ENCODE data around the gene NCAPD2.
"Not testable (repeated sequence)": the region's sequence is repeated elsewhere in the genome, so short reads cannot be mapped to it uniquely, and the experiment has no call there.

Gene NCAPD2

DNA sequence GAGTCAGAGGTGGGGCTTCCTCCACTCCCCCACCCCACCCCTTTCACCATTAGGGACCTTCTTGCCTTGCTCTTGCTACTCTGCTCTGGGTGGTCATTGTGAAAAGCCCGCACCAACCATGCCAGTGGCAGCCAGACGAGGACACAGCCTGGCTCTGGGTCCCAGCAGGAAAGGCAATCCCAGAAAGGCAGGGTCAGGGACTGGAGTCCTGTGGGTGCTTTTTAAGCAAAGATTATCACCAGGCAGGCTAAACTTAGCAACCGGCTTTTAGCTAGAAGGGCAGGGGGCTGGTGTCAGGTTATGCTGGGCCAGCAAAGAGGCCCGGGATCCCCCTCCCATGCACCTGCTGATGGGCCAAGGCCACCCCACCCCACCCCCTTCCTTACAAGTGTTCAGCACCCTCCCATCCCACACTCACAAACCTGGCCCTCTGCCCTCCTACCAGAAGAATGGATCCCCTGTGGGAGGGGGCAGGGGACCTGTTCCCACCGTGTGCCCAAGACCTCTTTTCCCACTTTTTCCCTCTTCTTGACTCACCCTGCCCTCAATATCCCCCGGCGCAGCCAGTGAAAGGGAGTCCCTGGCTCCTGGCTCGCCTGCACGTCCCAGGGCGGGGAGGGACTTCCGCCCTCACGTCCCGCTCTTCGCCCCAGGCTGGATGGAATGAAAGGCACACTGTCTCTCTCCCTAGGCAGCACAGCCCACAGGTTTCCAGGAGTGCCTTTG, 39.2 kb downstream of the NCAPD2 start:
- peak; percentile 2 for ATAC-seq
- peaks cover 55% of the 10 kb centered on the region for H3K4me1 Mint-ChIP-seq
- peak overlapping the region; percentile 92 for H3K4me3 Mint-ChIP-seq
- no peaks in the 10 kb centered on the region for H3K27me3 Mint-ChIP-seq
- H3K36me3 Mint-ChIP-seq: peaks cover 72% of the 10 kb centered on the region
- peak overlapping the region; percentile 98 for H3K27ac Mint-ChIP-seq
- H3K9me3 Mint-ChIP-seq: no peaks in the 10 kb centered on the region

DNA sequence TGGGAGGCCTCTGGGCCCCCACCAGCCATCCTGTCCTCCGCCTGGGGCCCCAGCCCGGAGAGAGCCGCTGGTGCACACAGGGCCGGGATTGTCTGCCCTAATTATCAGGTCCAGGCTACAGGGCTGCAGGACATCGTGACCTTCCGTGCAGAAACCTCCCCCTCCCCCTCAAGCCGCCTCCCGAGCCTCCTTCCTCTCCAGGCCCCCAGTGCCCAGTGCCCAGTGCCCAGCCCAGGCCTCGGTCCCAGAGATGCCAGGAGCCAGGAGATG, 39.7 kb downstream of the NCAPD2 start:
- peak; percentile 17 for ATAC-seq
- Mint-ChIP-seq H3K27me3 (no peaks in the 10 kb centered on the region), H3K4me1 (peaks cover 60% of the 10 kb centered on the region), H3K4me3 (peak overlapping the region; percentile 92), H3K9me3 (no peaks in the 10 kb centered on the region), H3K27ac (peak overlapping the region; percentile 98), H3K36me3 (peaks cover 69% of the 10 kb centered on the region)

DNA sequence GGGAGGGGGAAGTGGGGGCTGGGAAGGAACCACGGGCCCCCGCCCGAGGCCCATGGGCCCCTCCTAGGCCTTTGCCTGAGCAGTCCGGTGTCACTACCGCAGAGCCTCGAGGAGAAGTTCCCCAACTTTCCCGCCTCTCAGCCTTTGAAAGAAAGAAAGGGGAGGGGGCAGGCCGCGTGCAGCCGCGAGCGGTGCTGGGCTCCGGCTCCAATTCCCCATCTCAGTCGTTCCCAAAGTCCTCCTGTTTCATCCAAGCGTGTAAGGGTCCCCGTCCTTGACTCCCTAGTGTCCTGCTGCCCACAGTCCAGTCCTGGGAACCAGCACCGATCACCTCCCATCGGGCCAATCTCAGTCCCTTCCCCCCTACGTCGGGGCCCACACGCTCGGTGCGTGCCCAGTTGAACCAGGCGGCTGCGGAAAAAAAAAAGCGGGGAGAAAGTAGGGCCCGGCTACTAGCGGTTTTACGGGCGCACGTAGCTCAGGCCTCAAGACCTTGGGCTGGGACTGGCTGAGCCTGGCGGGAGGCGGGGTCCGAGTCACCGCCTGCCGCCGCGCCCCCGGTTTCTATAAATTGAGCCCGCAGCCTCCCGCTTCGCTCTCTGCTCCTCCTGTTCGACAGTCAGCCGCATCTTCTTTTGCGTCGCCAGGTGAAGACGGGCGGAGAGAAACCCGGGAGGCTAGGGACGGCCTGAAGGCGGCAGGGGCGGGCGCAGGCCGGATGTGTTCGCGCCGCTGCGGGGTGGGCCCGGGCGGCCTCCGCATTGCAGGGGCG, 40.2 kb downstream of the NCAPD2 start, which contains the start of gene GAPDH:
GAPDH (plus strand) TSS at position 595 of the 772 bp plus-strand sequence. CDS start 316 bp downstream, outside the sequence.
- Mint-ChIP-seq H3K27me3 (no peaks in the 10 kb centered on the region), H3K4me1 (peaks cover 66% of the 10 kb centered on the region), H3K9me3 (no peaks in the 10 kb centered on the region), H3K36me3 (peaks cover 63% of the 10 kb centered on the region), H3K27ac (peak within 1 kb of the TSS; percentile 98), H3K4me3 (peak within 1 kb of the TSS; percentile 92)
- peak; percentile 85 for ATAC-seq

DNA sequence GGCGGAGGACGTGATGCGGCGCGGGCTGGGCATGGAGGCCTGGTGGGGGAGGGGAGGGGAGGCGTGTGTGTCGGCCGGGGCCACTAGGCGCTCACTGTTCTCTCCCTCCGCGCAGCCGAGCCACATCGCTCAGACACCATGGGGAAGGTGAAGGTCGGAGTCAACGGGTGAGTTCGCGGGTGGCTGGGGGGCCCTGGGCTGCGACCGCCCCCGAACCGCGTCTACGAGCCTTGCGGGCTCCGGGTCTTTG, 40.7 kb downstream of the NCAPD2 start:
- H3K27ac Mint-ChIP-seq: peak overlapping the region; percentile 98
- no peaks in the 10 kb centered on the region for H3K27me3 Mint-ChIP-seq

DNA sequence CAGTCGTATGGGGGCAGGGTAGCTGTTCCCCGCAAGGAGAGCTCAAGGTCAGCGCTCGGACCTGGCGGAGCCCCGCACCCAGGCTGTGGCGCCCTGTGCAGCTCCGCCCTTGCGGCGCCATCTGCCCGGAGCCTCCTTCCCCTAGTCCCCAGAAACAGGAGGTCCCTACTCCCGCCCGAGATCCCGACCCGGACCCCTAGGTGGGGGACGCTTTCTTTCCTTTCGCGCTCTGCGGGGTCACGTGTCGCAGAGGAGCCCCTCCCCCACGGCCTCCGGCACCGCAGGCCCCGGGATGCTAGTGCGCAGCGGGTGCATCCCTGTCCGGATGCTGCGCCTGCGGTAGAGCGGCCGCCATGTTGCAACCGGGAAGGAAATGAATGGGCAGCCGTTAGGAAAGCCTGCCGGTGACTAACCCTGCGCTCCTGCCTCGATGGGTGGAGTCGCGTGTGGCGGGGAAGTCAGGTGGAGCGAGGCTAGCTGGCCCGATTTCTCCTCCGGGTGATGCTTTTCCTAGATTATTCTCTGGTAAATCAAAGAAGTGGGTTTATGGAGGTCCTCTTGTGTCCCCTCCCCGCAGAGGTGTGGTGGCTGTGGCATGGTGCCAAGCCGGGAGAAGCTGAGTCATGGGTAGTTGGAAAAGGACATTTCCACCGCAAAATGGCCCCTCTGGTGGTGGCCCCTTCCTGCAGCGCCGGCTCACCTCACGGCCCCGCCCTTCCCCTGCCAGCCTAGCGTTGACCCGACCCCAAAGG, 41.2 kb downstream of the NCAPD2 start:
- Mint-ChIP-seq H3K9me3 (no peaks in the 10 kb centered on the region), H3K36me3 (peaks cover 61% of the 10 kb centered on the region), H3K27me3 (no peaks in the 10 kb centered on the region), H3K4me1 (peaks cover 76% of the 10 kb centered on the region), H3K4me3 (peak overlapping the region; percentile 92), H3K27ac (peak overlapping the region; percentile 98)
- ATAC-seq: peak; percentile 34

More for the DNA sequence above, 40.7 kb downstream of the NCAPD2 start:
- H3K4me3 Mint-ChIP-seq: peak overlapping the region; percentile 92
- peaks cover 71% of the 10 kb centered on the region for H3K4me1 Mint-ChIP-seq
- ATAC-seq: no peak
- H3K9me3 Mint-ChIP-seq: no peaks in the 10 kb centered on the region
- H3K36me3 Mint-ChIP-seq: peaks cover 61% of the 10 kb centered on the region

DNA sequence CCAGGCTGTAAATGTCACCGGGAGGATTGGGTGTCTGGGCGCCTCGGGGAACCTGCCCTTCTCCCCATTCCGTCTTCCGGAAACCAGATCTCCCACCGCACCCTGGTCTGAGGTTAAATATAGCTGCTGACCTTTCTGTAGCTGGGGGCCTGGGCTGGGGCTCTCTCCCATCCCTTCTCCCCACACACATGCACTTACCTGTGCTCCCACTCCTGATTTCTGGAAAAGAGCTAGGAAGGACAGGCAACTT, 41.7 kb downstream of the NCAPD2 start:
- H3K4me3 Mint-ChIP-seq: peak overlapping the region; percentile 92
- peaks cover 81% of the 10 kb centered on the region for H3K4me1 Mint-ChIP-seq
- H3K27ac Mint-ChIP-seq: peak overlapping the region; percentile 98
- no peak for ATAC-seq
- H3K27me3 Mint-ChIP-seq: no peaks in the 10 kb centered on the region
- H3K9me3 Mint-ChIP-seq: no peaks in the 10 kb centered on the region
- peaks cover 60% of the 10 kb centered on the region for H3K36me3 Mint-ChIP-seq

DNA sequence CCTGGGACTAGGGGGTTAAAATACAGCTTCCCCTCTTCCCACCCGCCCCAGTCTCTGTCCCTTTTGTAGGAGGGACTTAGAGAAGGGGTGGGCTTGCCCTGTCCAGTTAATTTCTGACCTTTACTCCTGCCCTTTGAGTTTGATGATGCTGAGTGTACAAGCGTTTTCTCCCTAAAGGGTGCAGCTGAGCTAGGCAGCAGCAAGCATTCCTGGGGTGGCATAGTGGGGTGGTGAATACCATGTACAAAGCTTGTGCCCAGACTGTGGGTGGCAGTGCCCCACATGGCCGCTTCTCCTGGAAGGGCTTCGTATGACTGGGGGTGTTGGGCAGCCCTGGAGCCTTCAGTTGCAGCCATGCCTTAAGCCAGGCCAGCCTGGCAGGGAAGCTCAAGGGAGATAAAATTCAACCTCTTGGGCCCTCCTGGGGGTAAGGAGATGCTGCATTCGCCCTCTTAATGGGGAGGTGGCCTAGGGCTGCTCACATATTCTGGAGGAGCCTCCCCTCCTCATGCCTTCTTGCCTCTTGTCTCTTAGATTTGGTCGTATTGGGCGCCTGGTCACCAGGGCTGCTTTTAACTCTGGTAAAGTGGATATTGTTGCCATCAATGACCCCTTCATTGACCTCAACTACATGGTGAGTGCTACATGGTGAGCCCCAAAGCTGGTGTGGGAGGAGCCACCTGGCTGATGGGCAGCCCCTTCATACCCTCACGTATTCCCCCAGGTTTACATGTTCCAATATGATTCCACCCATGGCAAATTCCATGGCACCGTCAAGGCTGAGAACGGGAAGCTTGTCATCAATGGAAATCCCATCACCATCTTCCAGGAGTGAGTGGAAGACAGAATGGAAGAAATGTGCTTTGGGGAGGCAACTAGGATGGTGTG, 42.3 kb downstream of the NCAPD2 start:
- no peaks in the 10 kb centered on the region for H3K27me3 Mint-ChIP-seq
- no peaks in the 10 kb centered on the region for H3K9me3 Mint-ChIP-seq
- ATAC-seq: no peak
- H3K4me1 Mint-ChIP-seq: peaks cover 84% of the 10 kb centered on the region
- H3K4me3 Mint-ChIP-seq: peak overlapping the region; percentile 92
- H3K36me3 Mint-ChIP-seq: peaks cover 54% of the 10 kb centered on the region
- H3K27ac Mint-ChIP-seq: peak overlapping the region; percentile 98

DNA sequence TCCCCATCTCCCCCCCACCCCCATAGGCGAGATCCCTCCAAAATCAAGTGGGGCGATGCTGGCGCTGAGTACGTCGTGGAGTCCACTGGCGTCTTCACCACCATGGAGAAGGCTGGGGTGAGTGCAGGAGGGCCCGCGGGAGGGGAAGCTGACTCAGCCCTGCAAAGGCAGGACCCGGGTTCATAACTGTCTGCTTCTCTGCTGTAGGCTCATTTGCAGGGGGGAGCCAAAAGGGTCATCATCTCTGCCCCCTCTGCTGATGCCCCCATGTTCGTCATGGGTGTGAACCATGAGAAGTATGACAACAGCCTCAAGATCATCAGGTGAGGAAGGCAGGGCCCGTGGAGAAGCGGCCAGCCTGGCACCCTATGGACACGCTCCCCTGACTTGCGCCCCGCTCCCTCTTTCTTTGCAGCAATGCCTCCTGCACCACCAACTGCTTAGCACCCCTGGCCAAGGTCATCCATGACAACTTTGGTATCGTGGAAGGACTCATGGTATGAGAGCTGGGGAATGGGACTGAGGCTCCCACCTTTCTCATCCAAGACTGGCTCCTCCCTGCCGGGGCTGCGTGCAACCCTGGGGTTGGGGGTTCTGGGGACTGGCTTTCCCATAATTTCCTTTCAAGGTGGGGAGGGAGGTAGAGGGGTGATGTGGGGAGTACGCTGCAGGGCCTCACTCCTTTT, 43.1 kb downstream of the NCAPD2 start:
- peaks cover 52% of the 10 kb centered on the region for H3K36me3 Mint-ChIP-seq
- no peaks in the 10 kb centered on the region for H3K9me3 Mint-ChIP-seq
- H3K4me3 Mint-ChIP-seq: peak overlapping the region; percentile 92
- no peak for ATAC-seq
- H3K27me3 Mint-ChIP-seq: no peaks in the 10 kb centered on the region
- H3K27ac Mint-ChIP-seq: peak overlapping the region; percentile 98
- peaks cover 80% of the 10 kb centered on the region for H3K4me1 Mint-ChIP-seq

DNA sequence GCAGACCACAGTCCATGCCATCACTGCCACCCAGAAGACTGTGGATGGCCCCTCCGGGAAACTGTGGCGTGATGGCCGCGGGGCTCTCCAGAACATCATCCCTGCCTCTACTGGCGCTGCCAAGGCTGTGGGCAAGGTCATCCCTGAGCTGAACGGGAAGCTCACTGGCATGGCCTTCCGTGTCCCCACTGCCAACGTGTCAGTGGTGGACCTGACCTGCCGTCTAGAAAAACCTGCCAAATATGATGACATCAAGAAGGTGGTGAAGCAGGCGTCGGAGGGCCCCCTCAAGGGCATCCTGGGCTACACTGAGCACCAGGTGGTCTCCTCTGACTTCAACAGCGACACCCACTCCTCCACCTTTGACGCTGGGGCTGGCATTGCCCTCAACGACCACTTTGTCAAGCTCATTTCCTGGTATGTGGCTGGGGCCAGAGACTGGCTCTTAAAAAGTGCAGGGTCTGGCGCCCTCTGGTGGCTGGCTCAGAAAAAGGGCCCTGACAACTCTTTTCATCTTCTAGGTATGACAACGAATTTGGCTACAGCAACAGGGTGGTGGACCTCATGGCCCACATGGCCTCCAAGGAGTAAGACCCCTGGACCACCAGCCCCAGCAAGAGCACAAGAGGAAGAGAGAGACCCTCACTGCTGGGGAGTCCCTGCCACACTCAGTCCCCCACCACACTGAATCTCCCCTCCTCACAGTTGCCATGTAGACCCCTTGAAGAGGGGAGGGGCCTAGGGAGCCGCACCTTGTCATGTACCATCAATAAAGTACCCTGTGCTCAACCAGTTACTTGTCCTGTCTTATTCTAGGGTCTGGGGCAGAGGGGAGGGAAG, 43.9 kb downstream of the NCAPD2 start:
- Mint-ChIP-seq H3K27ac (peak overlapping the region; percentile 98), H3K4me1 (peaks cover 73% of the 10 kb centered on the region), H3K4me3 (peak overlapping the region; percentile 32), H3K36me3 (peaks cover 52% of the 10 kb centered on the region)
- H3K9me3 Mint-ChIP-seq, H3K27me3 Mint-ChIP-seq, ATAC-seq: not testable (repeated sequence)

DNA sequence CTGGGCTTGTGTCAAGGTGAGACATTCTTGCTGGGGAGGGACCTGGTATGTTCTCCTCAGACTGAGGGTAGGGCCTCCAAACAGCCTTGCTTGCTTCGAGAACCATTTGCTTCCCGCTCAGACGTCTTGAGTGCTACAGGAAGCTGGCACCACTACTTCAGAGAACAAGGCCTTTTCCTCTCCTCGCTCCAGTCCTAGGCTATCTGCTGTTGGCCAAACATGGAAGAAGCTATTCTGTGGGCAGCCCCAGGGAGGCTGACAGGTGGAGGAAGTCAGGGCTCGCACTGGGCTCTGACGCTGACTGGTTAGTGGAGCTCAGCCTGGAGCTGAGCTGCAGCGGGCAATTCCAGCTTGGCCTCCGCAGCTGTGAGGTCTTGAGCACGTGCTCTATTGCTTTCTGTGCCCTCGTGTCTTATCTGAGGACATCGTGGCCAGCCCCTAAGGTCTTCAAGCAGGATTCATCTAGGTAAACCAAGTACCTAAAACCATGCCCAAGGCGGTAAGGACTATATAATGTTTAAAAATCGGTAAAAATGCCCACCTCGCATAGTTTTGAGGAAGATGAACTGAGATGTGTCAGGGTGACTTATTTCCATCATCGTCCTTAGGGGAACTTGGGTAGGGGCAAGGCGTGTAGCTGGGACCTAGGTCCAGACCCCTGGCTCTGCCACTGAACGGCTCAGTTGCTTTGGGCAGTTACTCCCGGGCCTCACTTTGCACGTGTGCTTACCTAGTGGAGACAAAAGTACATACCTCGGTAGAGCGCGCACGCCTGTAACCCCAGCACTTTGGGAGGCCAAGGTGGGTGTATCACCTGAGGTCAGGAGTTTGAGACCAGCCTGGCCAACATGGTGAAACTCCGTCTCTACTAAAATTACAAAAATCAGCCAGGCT, 44.8 kb downstream of the NCAPD2 start:
- Mint-ChIP-seq H3K9me3 (no peaks in the 10 kb centered on the region), H3K27me3 (no peaks in the 10 kb centered on the region), H3K4me3 (no peak overlapping the region), H3K27ac (peak overlapping the region; percentile 98), H3K36me3 (peaks cover 52% of the 10 kb centered on the region), H3K4me1 (peaks cover 64% of the 10 kb centered on the region)
- ATAC-seq: no peak

DNA sequence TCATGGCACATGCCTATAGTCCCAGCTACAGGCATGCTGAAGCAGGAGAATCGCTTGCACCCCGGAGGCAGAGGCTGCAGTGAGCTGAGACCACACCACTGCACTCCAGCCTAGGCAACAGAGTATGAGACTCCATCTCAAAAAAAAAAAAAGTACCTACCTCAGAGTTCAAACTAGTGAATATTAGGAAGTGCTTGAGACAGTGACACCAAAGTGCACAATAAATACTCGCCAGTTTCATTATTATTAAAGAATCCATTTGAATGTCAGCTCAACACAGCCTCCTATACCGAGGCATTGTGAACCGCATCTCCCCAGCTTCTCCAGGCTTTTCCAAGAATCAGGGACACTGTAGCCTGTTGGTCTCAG, 45.4 kb downstream of the NCAPD2 start:
- Mint-ChIP-seq H3K9me3 (no peaks in the 10 kb centered on the region), H3K4me3 (no peak overlapping the region), H3K27me3 (no peaks in the 10 kb centered on the region), H3K27ac (peak overlapping the region; percentile 98), H3K36me3 (peaks cover 53% of the 10 kb centered on the region), H3K4me1 (peaks cover 59% of the 10 kb centered on the region)
- ATAC-seq: no peak

DNA sequence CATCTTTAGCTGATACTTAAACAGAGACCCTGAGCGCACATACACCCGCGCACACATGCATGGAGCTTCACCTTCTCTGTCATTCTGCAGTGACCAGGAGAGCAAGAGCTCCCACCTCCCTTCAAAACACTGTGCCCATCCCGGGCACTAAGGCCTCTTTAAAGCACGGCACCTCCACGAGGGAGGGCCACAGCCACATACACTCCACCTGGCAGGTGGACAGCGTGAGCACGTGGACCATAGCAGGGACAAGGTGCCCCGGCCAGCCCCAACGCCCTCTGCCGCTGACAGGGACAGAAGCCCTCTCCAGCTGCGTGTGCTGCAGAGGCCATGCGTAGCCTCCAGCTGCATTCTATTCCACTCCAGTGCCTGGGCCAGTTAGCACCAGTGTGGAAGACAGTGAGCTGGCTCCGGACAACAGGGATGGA, 45.8 kb downstream of the NCAPD2 start:
- Mint-ChIP-seq H3K4me1 (peaks cover 57% of the 10 kb centered on the region), H3K9me3 (no peaks in the 10 kb centered on the region), H3K36me3 (peaks cover 58% of the 10 kb centered on the region), H3K27me3 (no peaks in the 10 kb centered on the region), H3K4me3 (peak overlapping the region; percentile 66), H3K27ac (peak overlapping the region; percentile 98)
- no peak for ATAC-seq

DNA sequence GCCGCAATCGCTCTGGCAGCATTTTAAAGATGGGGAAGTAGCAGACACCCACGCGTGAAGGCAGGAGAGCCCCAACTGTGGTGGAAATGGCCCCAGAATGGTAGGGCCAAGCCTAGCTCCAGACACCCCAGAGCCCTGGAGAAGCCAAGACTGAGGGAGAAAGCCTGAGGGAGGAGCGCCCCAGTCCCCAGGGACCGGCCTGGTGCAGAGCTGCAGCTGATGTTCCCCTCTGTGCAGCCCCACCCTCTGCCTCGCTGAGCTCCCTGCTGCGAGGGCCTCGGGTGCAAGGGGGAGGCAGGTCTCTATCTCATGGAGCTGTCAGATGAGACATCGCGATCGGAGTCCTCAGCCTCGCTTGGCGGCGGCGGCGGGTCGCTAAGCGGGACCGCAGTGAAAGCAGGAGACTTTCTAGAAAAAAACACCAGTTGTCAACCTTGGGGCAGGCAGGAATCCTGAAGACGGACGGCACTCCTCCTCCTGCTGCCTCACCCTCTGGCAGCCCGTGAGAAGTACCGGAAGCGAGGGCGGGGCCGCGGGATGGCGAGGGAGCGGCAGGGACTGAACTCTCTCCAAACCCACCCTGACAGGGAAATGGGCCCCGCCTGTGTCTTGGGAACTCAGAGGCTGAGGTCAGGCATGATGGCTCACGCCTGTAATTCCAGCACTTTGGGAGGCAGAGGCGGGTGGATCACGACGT, 46.4 kb downstream of the NCAPD2 start:
- peak overlapping the region; percentile 66 for H3K4me3 Mint-ChIP-seq
- H3K27ac Mint-ChIP-seq: peak overlapping the region; percentile 98
- peak; percentile 50 for ATAC-seq
- peaks cover 54% of the 10 kb centered on the region for H3K36me3 Mint-ChIP-seq
- no peaks in the 10 kb centered on the region for H3K27me3 Mint-ChIP-seq
- peaks cover 56% of the 10 kb centered on the region for H3K4me1 Mint-ChIP-seq
- no peaks in the 10 kb centered on the region for H3K9me3 Mint-ChIP-seq
